ENCODE data around the gene ADO. TPM values are rescaled to one million over a fixed set of nuclear protein-coding genes. Genes with fewer than 3 reads are reported as not detected.

ADO gene
- total and polyA plus RNA-seq, 2 of the 4 experiments (the other 2 are of a cell fraction), result 8.0 to 8.1 TPM

DNA sequence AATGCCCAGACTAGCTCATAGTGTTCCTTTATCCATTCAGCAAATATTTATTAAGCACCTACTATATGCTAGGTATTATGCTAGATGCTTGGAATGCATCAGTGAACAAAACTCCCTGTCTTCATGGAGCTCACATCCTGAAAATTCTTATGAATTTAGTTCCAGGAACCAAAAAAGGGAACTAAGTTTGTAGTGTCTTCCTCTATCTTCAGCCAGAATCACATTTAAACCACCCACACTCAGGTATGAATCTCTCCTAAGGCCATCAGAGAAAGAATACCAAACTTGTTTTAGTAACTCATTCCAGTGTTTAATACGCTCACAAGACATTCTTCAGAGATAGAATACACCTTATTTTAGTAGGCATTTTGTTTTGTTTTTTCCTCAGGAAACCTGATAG is 21.8 kb downstream of the ADO start:
- Histone ChIP-seq H3K14ac (replicated peaks; ENCODE audit: low read depth, low read length) (no peak overlapping the region), H2AK5ac (ENCODE audit: low read depth, low read length) (no peak overlapping the region), H3K27me3 (ENCODE audit: control insufficient read depth, insufficient read depth, low read length) (peaks cover 25% of the 10 kb centered on the region), H4K20me1 (ENCODE audit: insufficient read depth, low read length) (no peaks in the 10 kb centered on the region), H2BK15ac (ENCODE audit: low read depth, low read length) (no peak overlapping the region), H3K4me2 (ENCODE audit: low read depth, low read length) (no peak overlapping the region), H3K4me3 (ENCODE audit: insufficient read depth, low read depth, low read length) (no peak overlapping the region), H3K56ac (ENCODE audit: extremely low read depth, insufficient read depth, low read length) (no peak overlapping the region), H3K36me3 (ENCODE audit: control insufficient read depth, insufficient read depth, low read length) (no peaks in the 10 kb centered on the region), H3K23ac (ENCODE audit: low read depth, low read length) (no peak overlapping the region), H4K5ac (ENCODE audit: low read depth, low read length) (no peak overlapping the region), H3K4me1 (ENCODE audit: control insufficient read depth, insufficient read depth, low read length) (no peaks in the 10 kb centered on the region), H2AK9ac (replicated peaks; ENCODE audit: low read depth, low read length, poor library complexity) (no peak overlapping the region), H2BK5ac (ENCODE audit: low read depth, low read length, poor library complexity, severe bottlenecking) (no peak overlapping the region), H3K27ac (ENCODE audit: insufficient read depth, low read length) (no peak overlapping the region), H2AFZ (replicated peaks; ENCODE audit: low read length, poor library complexity) (no peak overlapping the region), H3K9ac (ENCODE audit: low read depth, low read length) (no peak overlapping the region), H3K18ac (ENCODE audit: low read depth, low read length) (no peak overlapping the region), H4K8ac (ENCODE audit: low read depth in 2 of 2, low read length in 2 of 2) (no peak overlapping the region), H3K79me1 (ENCODE audit: low read depth in 1 of 2, low read length in 2 of 2) (no peaks in the 10 kb centered on the region), H2BK20ac (ENCODE audit: low read depth, low read length) (no peak overlapping the region), H2BK120ac (ENCODE audit: low read depth, low read length) (no peak overlapping the region), H4K91ac (ENCODE audit: insufficient read depth, low read depth, low read length) (no peak overlapping the region), H3K9me1 (ENCODE audit: insufficient read depth, low read length) (no peaks in the 10 kb centered on the region), H3K4ac (ENCODE audit: low read depth, low read length) (no peak overlapping the region), H3K9me3 (ENCODE audit: control insufficient read depth, insufficient read depth, low read length) (no peaks in the 10 kb centered on the region)
- intact Hi-C loops (cut with micrococcal nuclease), result no loop called here
- WGBS, 2 experiments (ENCODE audit: extremely low coverage in 2 of 2, insufficient read length in 1 of 2), result no CpG with 5 or more reads among the region's 1 CpG
- POLR2A ChIA-PET (ENCODE audit: unreplicated experiment), result no interaction called here
- in situ Hi-C loops (cut with MboI; ENCODE audit: low sequenced_read_pairs), result no loop called here
- BruUV-seq (replicated peaks), result no TSS peak
- TF ChIP-seq NFE2L2 (IDR thresholded peaks at IDR 0.05; ENCODE audit: low read depth, low read length), result no peak
- no peak for TF ChIP-seq MXI1 (IDR thresholded peaks at IDR 0.05; ENCODE audit: borderline replicate concordance, low read depth, low read length)
- TF ChIP-seq, protein P1, sequence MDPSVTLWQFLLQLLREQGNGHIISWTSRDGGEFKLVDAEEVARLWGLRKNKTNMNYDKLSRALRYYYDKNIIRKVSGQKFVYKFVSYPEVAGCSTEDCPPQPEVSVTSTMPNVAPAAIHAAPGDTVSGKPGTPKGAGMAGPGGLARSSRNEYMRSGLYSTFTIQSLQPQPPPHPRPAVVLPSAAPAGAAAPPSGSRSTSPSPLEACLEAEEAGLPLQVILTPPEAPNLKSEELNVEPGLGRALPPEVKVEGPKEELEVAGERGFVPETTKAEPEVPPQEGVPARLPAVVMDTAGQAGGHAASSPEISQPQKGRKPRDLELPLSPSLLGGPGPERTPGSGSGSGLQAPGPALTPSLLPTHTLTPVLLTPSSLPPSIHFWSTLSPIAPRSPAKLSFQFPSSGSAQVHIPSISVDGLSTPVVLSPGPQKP (IDR thresholded peaks at IDR 0.05; ENCODE audit: borderline replicate concordance, low read depth, low read length), result no peak
- TF ChIP-seq BHLHE40 (IDR thresholded peaks at IDR 0.05; ENCODE audit: low read depth, low read length), result no peak
- TF ChIP-seq CHD1 (IDR thresholded peaks at IDR 0.05; ENCODE audit: low read depth, low read length), result no peak
- TF ChIP-seq FOS (IDR thresholded peaks at IDR 0.05; ENCODE audit: low read depth, low read length), result no peak
- TF ChIP-seq, protein P2, sequence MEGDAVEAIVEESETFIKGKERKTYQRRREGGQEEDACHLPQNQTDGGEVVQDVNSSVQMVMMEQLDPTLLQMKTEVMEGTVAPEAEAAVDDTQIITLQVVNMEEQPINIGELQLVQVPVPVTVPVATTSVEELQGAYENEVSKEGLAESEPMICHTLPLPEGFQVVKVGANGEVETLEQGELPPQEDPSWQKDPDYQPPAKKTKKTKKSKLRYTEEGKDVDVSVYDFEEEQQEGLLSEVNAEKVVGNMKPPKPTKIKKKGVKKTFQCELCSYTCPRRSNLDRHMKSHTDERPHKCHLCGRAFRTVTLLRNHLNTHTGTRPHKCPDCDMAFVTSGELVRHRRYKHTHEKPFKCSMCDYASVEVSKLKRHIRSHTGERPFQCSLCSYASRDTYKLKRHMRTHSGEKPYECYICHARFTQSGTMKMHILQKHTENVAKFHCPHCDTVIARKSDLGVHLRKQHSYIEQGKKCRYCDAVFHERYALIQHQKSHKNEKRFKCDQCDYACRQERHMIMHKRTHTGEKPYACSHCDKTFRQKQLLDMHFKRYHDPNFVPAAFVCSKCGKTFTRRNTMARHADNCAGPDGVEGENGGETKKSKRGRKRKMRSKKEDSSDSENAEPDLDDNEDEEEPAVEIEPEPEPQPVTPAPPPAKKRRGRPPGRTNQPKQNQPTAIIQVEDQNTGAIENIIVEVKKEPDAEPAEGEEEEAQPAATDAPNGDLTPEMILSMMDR (conservative IDR thresholded peaks at IDR 0.05; ENCODE audit: low read depth, low read length), result no peak
- TF ChIP-seq RAD21 (IDR thresholded peaks at IDR 0.05; ENCODE audit: low read length), result no peak
- TF ChIP-seq, protein P3, sequence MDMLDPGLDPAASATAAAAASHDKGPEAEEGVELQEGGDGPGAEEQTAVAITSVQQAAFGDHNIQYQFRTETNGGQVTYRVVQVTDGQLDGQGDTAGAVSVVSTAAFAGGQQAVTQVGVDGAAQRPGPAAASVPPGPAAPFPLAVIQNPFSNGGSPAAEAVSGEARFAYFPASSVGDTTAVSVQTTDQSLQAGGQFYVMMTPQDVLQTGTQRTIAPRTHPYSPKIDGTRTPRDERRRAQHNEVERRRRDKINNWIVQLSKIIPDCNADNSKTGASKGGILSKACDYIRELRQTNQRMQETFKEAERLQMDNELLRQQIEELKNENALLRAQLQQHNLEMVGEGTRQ (IDR thresholded peaks at IDR 0.05; ENCODE audit: low read depth, low read length), result no peak
- TF ChIP-seq MAZ (IDR thresholded peaks at IDR 0.05; ENCODE audit: borderline replicate concordance, low read depth, low read length), result no peak
- no peak for ATAC-seq (ENCODE audit: low read depth)
- dilution Hi-C loops (cut with HindIII; ENCODE audit: low sequenced_read_pairs, unreplicated experiment), result no loop called here
- DNase-seq, result no peak
- CTCF ChIA-PET, result no interaction called here

Measured in IMR-90 (cell line).